Nephron progenitor cell (in vitro differentiated cells): ENCODE data around the gene JMJD8.
A peak's percentile ranks its signal among the peaks of the same experiment; 100 is the strongest.

Experiments
- DNase-seq: peaks from one replicate; pipeline ENCODE4 v3.0.0; 2021
- H3K27ac Mint-ChIP-seq: 2 replicates; pipeline ENCODE4 v1.8.0; 2021; ENCODE audit warnings: mild to moderate bottlenecking, moderate library complexity, mixed read lengths
- H3K27me3 Mint-ChIP-seq: 2 replicates; pipeline ENCODE4 v1.8.0; 2021; ENCODE audit warnings: mild to moderate bottlenecking, low read depth, mixed read lengths; ENCODE audit not compliant: poor library complexity
- H3K36me3 Mint-ChIP-seq: 2 replicates; pipeline ENCODE4 v1.8.0; 2021; ENCODE audit warnings: low read depth, mixed read lengths
- H3K4me1 Mint-ChIP-seq: 2 replicates; pipeline ENCODE4 v1.8.0; 2021; ENCODE audit warnings: mixed read lengths
- H3K4me3 Mint-ChIP-seq: 2 replicates; pipeline ENCODE4 v1.8.0; 2021; ENCODE audit warnings: mild to moderate bottlenecking, moderate library complexity, mixed read lengths
- H3K9me3 Mint-ChIP-seq: 2 replicates; pipeline ENCODE4 v1.8.0; 2021; ENCODE audit warnings: mild to moderate bottlenecking, moderate library complexity, mixed read lengths
- TF ChIP-seq, protein P1 (sequence below): fragments of 200-600 bp; sonication (generic); IDR thresholded peaks from 2 replicates; pipeline ENCODE4 v1.5.0; 2021; ENCODE audit warnings: antibody characterized with exemption

JMJD8 gene

GRCh38 chr16:662597-662996, 21.5 kb downstream of the JMJD8 start:
- TF ChIP-seq, protein P1, sequence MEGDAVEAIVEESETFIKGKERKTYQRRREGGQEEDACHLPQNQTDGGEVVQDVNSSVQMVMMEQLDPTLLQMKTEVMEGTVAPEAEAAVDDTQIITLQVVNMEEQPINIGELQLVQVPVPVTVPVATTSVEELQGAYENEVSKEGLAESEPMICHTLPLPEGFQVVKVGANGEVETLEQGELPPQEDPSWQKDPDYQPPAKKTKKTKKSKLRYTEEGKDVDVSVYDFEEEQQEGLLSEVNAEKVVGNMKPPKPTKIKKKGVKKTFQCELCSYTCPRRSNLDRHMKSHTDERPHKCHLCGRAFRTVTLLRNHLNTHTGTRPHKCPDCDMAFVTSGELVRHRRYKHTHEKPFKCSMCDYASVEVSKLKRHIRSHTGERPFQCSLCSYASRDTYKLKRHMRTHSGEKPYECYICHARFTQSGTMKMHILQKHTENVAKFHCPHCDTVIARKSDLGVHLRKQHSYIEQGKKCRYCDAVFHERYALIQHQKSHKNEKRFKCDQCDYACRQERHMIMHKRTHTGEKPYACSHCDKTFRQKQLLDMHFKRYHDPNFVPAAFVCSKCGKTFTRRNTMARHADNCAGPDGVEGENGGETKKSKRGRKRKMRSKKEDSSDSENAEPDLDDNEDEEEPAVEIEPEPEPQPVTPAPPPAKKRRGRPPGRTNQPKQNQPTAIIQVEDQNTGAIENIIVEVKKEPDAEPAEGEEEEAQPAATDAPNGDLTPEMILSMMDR: no peak
- Mint-ChIP-seq H3K4me1 (peaks cover 9% of the 10 kb centered on the region), H3K27me3 (no peaks in the 10 kb centered on the region), H3K4me3 (no peak overlapping the region), H3K27ac (no peak overlapping the region), H3K9me3 (no peaks in the 10 kb centered on the region), H3K36me3 (no peaks in the 10 kb centered on the region)
- DNase-seq: no peak

DNA sequence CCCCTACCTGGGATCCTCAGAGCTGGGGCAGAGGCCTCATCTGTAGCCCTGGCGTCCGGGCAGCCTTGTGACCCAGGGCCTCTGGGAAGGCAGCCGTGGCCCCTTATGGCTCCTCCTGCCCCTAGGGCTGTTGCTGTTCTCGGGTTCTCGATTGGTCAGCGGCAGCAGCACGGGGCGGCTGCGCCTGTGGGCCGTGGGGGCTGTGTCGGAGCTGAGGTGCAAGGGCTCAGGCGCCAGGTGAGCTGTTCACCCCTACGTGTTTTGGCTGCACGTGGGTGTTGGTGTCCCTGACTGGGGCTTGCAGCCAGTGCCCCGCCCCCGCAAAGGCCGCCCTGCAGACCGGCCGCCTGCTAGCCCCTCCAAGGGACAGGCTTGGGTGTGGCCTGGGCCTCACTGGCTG, 22.0 kb downstream of the JMJD8 start:
- TF ChIP-seq, protein P1: no peak
- peaks cover 7% of the 10 kb centered on the region for H3K4me1 Mint-ChIP-seq
- no peaks in the 10 kb centered on the region for H3K27me3 Mint-ChIP-seq
- H3K36me3 Mint-ChIP-seq: no peaks in the 10 kb centered on the region
- no peaks in the 10 kb centered on the region for H3K9me3 Mint-ChIP-seq
- H3K27ac Mint-ChIP-seq: no peak overlapping the region
- no peak overlapping the region for H3K4me3 Mint-ChIP-seq
- DNase-seq: no peak

DNA sequence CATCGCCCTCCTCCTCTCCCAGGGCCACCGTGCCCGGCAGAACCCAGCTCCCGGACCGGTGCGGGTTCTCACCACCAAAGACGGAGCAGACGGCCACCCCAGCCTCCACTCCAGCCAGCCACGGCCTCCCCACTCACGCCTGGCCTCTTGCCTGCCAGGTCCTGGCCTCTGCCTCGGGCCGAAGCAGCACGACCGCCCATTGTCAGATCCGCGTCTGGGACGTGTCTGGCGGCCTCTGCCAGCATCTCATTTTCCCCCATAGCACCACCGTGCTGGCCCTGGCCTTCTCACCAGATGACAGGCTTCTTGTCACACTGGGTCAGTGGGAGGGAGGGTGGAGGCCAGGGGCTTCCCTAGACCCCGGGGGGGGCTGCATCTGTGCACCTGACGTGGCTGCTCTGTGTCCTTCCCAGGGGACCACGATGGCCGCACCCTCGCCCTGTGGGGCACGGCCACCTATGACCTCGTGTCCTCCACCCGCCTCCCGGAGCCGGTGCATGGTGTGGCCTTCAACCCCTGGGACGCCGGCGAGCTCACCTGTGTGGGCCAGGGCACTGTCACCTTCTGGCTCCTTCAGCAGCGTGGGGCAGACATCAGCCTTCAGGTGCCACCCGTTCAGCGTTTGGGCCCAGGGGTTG, 22.8 kb downstream of the JMJD8 start:
- TF ChIP-seq, protein P1: no peak
- H3K4me3 Mint-ChIP-seq: no peak overlapping the region
- peak overlapping the region; percentile 51 for H3K27ac Mint-ChIP-seq
- H3K9me3 Mint-ChIP-seq: no peaks in the 10 kb centered on the region
- no peaks in the 10 kb centered on the region for H3K27me3 Mint-ChIP-seq
- H3K4me1 Mint-ChIP-seq: peaks cover 7% of the 10 kb centered on the region
- DNase-seq: no peak
- H3K36me3 Mint-ChIP-seq: no peaks in the 10 kb centered on the region

- no peak overlapping the region for H3K27ac Mint-ChIP-seq
- no peak overlapping the region for H3K4me3 Mint-ChIP-seq
- no peaks in the 10 kb centered on the region for H3K9me3 Mint-ChIP-seq
- H3K36me3 Mint-ChIP-seq: no peaks in the 10 kb centered on the region
- TF ChIP-seq, protein P1: peak; percentile 47
- H3K4me1 Mint-ChIP-seq: peaks cover 7% of the 10 kb centered on the region
- DNase-seq: peak; percentile 88
- no peaks in the 10 kb centered on the region for H3K27me3 Mint-ChIP-seq
These were observed 23.5 kb downstream of the JMJD8 start for GRCh38 chr16:660459-661183.

- no peak for DNase-seq
- Mint-ChIP-seq H3K27ac (no peak overlapping the region), H3K36me3 (no peaks in the 10 kb centered on the region), H3K4me3 (no peak overlapping the region), H3K27me3 (no peaks in the 10 kb centered on the region), H3K4me1 (peaks cover 7% of the 10 kb centered on the region), H3K9me3 (no peaks in the 10 kb centered on the region)
- TF ChIP-seq, protein P1: no peak
These were observed 24.0 kb downstream of the JMJD8 start for GRCh38 chr16:660132-660458.

DNA sequence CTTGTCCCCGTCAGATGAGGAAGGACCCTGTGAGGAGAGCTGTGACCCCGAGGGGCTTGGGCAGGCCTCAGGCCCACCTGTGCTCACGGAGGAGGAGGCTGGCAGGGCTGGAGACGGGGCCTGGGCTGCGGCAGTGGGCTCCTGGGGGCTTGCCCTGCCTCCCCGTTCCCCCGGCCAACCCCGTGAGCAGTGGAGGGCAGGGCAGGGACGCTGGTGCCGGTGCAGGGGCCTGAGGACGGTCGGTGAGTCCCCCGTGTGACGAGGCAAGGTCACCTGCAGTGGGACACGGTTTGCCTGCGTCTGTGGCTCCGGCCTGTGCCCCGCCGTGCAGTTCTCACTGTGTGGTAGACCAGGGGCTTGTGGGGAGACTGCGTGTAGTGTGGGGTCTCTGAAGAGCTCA, 24.5 kb downstream of the JMJD8 start:
- H3K27ac Mint-ChIP-seq: no peak overlapping the region
- H3K4me1 Mint-ChIP-seq: peaks cover 7% of the 10 kb centered on the region
- H3K36me3 Mint-ChIP-seq: no peaks in the 10 kb centered on the region
- no peaks in the 10 kb centered on the region for H3K9me3 Mint-ChIP-seq
- H3K4me3 Mint-ChIP-seq: no peak overlapping the region
- no peak for DNase-seq
- no peaks in the 10 kb centered on the region for H3K27me3 Mint-ChIP-seq
- TF ChIP-seq, protein P1: no peak
